Measurements from ENCODE around the gene STARD5. TPM values are rescaled to one million over a fixed set of nuclear protein-coding genes. Genes with fewer than 3 reads are reported as not detected.

STARD5 gene
- total and polyA plus RNA-seq, 2 of the 8 experiments (the other 6 are each of a cell fraction or from before 2014, with no cell fraction given) = 5.5 to 10.4 TPM

GRCh38 chr15:81282606-81282895 is 41.4 kb downstream of the STARD5 start:
- 94% methylated on average over 18 of the region's 18 CpGs; no CpG with 5 or more reads in 1 of the 2 experiments for WGBS, 2 experiments (ENCODE audit: extremely low coverage in 1 of 2, insufficient coverage in 1 of 2, insufficient read length in 1 of 2, insufficient replicate concordance in 2 of 2, low coverage in 1 of 2, low lambda C conversion rate in 2 of 2, missing lambda C conversion rate in 1 of 2)
- CTCF ChIA-PET (ENCODE audit: partially characterized antibody) = interaction anchor here (0.6 to 2.1 kb wide), 8 partner anchors 12 to 242 kb away, joined by 3 to 7 read pairs (median 3); no protein-coding TSS in a partner anchor
- TF ChIP-seq SIN3A (conservative IDR thresholded peaks at IDR 0.05 in 1 of 2, IDR thresholded peaks at IDR 0.05 in 1 of 2; ENCODE audit: low read depth in 1 of 2, low read length in 2 of 2) = no peak
- TF ChIP-seq CEBPB (IDR thresholded peaks at IDR 0.05; ENCODE audit: low read depth, low read length) = no peak
- TF ChIP-seq CHD2 (IDR thresholded peaks at IDR 0.05; ENCODE audit: low read length) = no peak
- no peak for TF ChIP-seq SAP30 (IDR thresholded peaks at IDR 0.05; ENCODE audit: insufficient read depth, insufficient replicate concordance, low read length)
- no peak for TF ChIP-seq EGR1 (IDR thresholded peaks at IDR 0.05; ENCODE audit: borderline replicate concordance, low read depth, low read length)
- no peak for TF ChIP-seq CBX8 (IDR thresholded peaks at IDR 0.05; ENCODE audit: borderline replicate concordance, low read depth, low read length)
- no peak for TF ChIP-seq SP4 (IDR thresholded peaks at IDR 0.05; ENCODE audit: low read length)
- TF ChIP-seq SIRT6 (IDR thresholded peaks at IDR 0.05; ENCODE audit: low read length) = no peak
- TF ChIP-seq TCF12 (IDR thresholded peaks at IDR 0.05; ENCODE audit: low read depth, low read length) = no peak
- TF ChIP-seq EZH2 (IDR thresholded peaks at IDR 0.05; ENCODE audit: low read depth, low read length, severe bottlenecking) = no peak
- no peak for TF ChIP-seq BCL11A (IDR thresholded peaks at IDR 0.05; ENCODE audit: low read depth in 2 of 2, low read length in 2 of 2)
- TF ChIP-seq RNF2 (IDR thresholded peaks at IDR 0.05; ENCODE audit: borderline replicate concordance, low read depth, low read length, missing control alignments, poor library complexity, severe bottlenecking) = no peak

More at GRCh38 chr15:81282606-81282895, 41.4 kb downstream of the STARD5 start:
- no peak overlapping the region for H4K91ac ChIP-seq (replicated peaks; ENCODE audit: insufficient read length, low read length)
- H3K18ac ChIP-seq (ENCODE audit: extremely low read depth, low read length) = no peak overlapping the region
- H3K14ac ChIP-seq (ENCODE audit: insufficient read length) = no peak overlapping the region
- H2BK12ac ChIP-seq (ENCODE audit: low read depth, low read length) = no peak overlapping the region
- no peak overlapping the region for H3K4ac ChIP-seq (replicated peaks; ENCODE audit: insufficient read length, low read depth, low read length)
- H2AK5ac ChIP-seq (ENCODE audit: low read depth, low read length) = no peak overlapping the region
- H3K36me3 ChIP-seq (ENCODE audit: control insufficient read depth in 2 of 4, insufficient read depth in 4 of 4, low read length in 3 of 4) = no peaks in the 10 kb centered on the region
- H3K23me2 ChIP-seq (ENCODE audit: low read depth, low read length) = no peaks in the 10 kb centered on the region
- no peaks in the 10 kb centered on the region for H3K27me3 ChIP-seq (replicated peaks in 1 of 4; ENCODE audit: control insufficient read depth in 3 of 4, extremely low read depth in 1 of 4, insufficient read depth in 3 of 4, low read length in 3 of 4)
- H3K4me2 ChIP-seq (ENCODE audit: insufficient read depth in 1 of 2, low read depth in 2 of 2, low read length in 2 of 2) = no peak overlapping the region
- H2AFZ ChIP-seq (ENCODE audit: low read length) = no peak overlapping the region
- no peaks in the 10 kb centered on the region for H3K79me2 ChIP-seq (ENCODE audit: control insufficient read depth in 1 of 2, insufficient read depth in 2 of 2, low read length in 2 of 2)
- H3K23ac ChIP-seq (ENCODE audit: insufficient read length) = no peak overlapping the region
- H3K9ac ChIP-seq (replicated peaks in 1 of 4; ENCODE audit: extremely low read depth in 1 of 4, low read depth in 3 of 4, low read length in 3 of 4) = no peak overlapping the region
- H4K8ac ChIP-seq (ENCODE audit: extremely low read depth, insufficient read depth, low read length) = no peak overlapping the region
- FAIRE-seq (no peak), DNase-seq (ENCODE audit: low read depth in 1 of 2, low spot score in 2 of 2) (no peak)
- POLR2A ChIA-PET (ENCODE audit: partially characterized antibody) = no interaction called here
- no peak overlapping the region for H3K4me3 ChIP-seq (ENCODE audit: extremely low read depth in 1 of 4, insufficient read depth in 2 of 4, low read depth in 3 of 4, low read length in 4 of 4)
- H4K5ac ChIP-seq (ENCODE audit: insufficient read length, low read depth, low read length) = no peak overlapping the region
- no peak overlapping the region for H3K56ac ChIP-seq (replicated peaks; ENCODE audit: insufficient read length, low read depth, low read length)
- no peak overlapping the region for H3K27ac ChIP-seq (ENCODE audit: low read depth, low read length)
- no peak overlapping the region for H2BK20ac ChIP-seq (ENCODE audit: low read length)
- no peaks in the 10 kb centered on the region for H3K79me1 ChIP-seq (ENCODE audit: low read depth, low read length)
- peaks cover 0 to 7% of the 10 kb centered on the region in 2 experiments; a peak in 1 of 4 replicates for H3K9me3 ChIP-seq (ENCODE audit: insufficient read depth in 2 of 2, low read depth in 1 of 2, low read length in 1 of 2)
- no peak overlapping the region for H2BK120ac ChIP-seq (replicated peaks; ENCODE audit: low read depth, low read length)
- H4K20me1 ChIP-seq (replicated peaks in 1 of 2; ENCODE audit: control insufficient read depth in 1 of 2, insufficient read depth in 2 of 2, low read length in 2 of 2) = no peaks in the 10 kb centered on the region
- no peak overlapping the region for H2BK5ac ChIP-seq (ENCODE audit: low read depth, low read length)
- no peak overlapping the region for H2BK15ac ChIP-seq (ENCODE audit: low read length)
- H3K4me1 ChIP-seq (replicated peaks in 1 of 4; ENCODE audit: control insufficient read depth in 3 of 4, insufficient read depth in 4 of 4, low read length in 3 of 4) = no peaks in the 10 kb centered on the region

Measured in H1 (cell line).